Stimulated activated CD8-positive, alpha-beta memory T cell treated with anti-CD3 and anti-CD28 coated beads, Interleukin-12 subunit alpha, Interleukin-12 subunit beta, amount 100 ng/mL, for 4 hours (primary cell): ENCODE data around the gene CXCL14.

Experiments
- DNase-seq: peaks from one replicate; pipeline ENCODE4 v3.0.0-alpha.2; 2020; ENCODE audit warnings: low read depth

CXCL14 gene

GRCh38 chr5:135578685-135579341 lies at the start of gene CXCL14:
Gene CXCL14 (minus strand): TSS chr5:135578991. CDS start chr5:135578778, 213 bp downstream.
- no peak for DNase-seq

DNA sequence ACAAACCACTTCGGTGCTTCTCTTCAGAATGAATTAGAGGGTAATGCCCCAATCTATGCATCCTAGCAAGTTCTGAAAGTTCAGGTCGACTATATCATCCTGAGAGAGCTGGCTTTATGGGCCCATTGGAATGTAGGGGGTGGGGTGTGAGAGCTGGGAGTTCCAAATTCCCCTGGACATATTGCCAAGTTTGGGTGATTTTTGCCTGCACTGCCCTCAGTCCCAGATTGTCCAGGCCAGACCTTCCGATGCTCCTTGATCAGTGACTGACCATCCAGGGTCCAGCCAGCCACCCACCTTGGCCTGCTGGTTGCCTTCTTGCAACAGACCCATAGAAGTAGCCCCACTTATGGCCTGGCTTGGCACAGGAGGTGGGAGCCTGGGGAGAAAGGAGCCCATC lies 47.8 kb upstream of the CXCL14 start:
- no peak for DNase-seq

DNA sequence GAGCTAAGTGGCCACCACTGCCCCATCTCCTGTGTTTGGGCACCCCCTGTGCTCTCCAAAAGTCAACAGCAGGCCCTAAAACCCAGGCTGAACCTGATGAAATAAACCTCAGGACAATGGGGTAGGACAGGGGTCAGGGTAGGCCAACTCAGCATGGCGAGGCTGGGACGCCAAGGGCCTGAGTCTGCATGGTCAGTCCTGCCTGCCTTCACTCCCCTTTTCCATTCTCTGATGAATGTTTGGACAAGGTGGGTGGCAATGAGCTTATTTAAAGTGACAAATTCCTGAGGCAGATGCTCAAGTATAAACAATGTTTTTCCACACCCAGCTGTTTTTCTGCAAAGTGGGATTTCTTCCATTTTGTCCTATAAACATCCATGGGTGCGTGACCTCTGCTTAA lies 47.2 kb upstream of the CXCL14 start:
- DNase-seq, result no peak

DNA sequence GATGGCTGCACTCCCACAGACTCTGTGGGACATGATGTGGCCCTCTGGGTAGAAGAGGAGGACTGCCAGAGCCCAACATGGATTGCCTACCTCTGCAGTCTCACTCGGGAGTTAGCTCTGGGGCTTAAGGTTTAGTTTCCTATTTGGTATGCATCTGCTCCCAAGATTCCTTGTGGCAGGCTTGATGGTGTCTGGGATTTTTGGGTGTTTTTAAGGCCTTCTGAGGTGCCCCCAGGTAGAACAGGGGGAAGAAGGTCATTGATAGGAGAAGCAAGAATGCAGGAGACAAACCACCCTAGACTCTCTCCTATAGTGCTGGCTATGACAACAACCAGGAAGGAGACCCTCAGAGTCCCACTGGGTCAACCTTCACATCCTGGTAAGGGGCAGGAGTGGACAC lies 46.7 kb upstream of the CXCL14 start:
- no peak for DNase-seq

- no peak for DNase-seq
These were observed 46.3 kb upstream of the CXCL14 start for GRCh38 chr5:135625061-135625460.

- DNase-seq, result no peak
These were observed 44.5 kb upstream of the CXCL14 start for GRCh38 chr5:135623186-135623715.

GRCh38 chr5:135615581-135616260 lies 36.9 kb upstream of the CXCL14 start:
- no peak for DNase-seq

DNA sequence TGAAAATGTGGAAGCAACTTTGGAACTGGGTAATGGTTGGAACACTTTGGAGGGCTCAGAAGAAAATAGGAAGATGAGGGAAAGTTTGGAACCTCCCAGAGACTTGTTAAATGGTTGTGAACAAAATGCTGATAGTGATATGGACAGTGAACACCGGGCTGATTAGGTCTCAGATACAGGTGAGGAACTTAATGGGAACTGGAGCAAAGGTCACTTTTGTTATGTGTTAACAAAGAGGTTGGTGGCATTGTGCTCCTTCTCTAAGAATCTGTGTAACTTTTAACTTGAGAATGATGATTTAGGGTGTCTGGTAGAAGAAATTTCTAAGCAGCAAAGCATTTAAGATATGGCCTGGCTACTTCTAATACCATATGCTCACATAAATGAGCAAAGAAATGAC lies 36.4 kb upstream of the CXCL14 start:
- DNase-seq, result no peak

DNA sequence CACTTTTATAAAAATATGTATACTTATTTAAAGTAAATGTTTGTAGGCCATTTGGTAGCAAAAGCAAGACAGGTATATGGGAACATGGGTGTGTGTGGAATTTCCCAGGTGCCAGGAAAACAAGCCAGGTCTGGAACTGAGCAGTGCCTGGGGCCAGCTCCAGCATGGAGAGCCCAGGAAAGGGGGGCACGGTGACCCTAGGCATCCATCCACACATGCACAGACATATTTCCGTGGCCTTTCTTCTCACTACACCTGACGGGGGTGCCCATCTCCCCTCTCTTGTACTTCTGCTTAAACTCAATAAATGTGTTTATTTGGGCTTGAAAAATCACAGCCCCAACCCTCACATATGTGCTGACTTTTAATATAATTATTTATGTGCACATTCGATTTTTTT lies 31.2 kb upstream of the CXCL14 start:
- no peak for DNase-seq

GRCh38 chr5:135608761-135609443 lies 30.1 kb upstream of the CXCL14 start:
- DNase-seq, result no peak

- DNase-seq, result no peak
These were observed 29.6 kb upstream of the CXCL14 start for GRCh38 chr5:135608361-135608760.

GRCh38 chr5:135606431-135606830 lies 27.6 kb upstream of the CXCL14 start:
- DNase-seq, result no peak

DNA sequence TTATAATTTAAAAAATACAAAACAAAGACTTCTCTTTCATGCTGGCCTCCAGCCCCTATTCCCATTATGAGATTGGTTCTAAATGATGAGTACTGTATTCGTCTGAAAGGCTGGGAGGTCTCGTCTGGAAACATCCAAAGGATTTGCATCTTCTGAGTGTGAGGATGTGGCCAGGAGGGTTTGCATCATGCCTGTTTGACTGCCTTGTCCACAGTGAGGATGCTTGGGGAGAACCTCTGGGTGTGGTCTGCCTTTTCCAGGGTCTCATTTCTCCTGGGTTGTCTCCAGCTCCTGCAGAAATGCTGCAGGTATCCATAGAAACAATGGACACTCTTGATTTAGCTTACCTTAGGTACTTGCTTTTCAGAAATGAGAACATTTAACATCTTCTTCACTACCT lies 26.4 kb upstream of the CXCL14 start:
- no peak for DNase-seq

- no peak for DNase-seq
These were observed 25.3 kb upstream of the CXCL14 start for GRCh38 chr5:135604056-135604455.

DNA sequence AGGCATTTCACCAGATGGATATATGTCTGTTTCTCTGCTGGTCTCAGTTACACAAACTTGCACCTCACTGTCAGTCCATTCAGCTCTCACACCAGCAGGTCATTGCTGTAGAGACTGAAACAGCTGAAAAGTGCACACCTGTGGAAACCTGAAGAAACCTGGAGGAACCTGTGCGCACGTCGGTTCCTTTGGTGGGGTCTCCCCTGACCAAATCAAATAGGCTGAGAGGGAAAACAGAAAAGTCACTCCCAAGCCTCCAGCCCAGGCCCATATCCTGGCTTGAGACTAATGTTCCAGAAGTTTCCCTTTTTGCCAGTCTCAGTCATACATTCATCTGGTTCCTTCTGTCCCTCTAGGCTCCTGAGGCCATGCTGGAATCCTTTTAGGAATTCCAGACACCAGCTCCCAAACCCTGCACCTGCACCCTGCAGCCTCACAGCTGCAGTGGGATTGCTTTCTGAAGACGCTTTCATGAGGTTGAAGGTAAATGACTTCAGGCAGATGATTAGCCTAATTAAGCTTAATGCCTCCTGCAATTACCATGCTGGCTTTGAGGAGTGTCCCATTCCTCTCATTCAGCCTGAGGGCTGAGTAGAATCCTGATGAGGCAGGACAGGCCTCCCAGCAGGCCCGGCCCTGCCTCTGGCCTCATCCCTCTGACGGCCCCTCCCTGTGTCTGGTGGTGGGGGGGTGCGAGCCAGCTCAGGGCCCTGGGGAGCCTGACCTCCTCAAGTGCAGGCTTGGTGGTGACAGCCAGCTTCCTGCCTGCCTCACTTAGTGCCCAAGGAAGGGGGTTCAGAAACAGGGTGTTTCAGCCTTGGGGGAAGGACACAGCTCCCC lies 24.3 kb upstream of the CXCL14 start:
- no peak for DNase-seq

GRCh38 chr5:135601466-135601865 lies 22.7 kb upstream of the CXCL14 start:
- no peak for DNase-seq

DNA sequence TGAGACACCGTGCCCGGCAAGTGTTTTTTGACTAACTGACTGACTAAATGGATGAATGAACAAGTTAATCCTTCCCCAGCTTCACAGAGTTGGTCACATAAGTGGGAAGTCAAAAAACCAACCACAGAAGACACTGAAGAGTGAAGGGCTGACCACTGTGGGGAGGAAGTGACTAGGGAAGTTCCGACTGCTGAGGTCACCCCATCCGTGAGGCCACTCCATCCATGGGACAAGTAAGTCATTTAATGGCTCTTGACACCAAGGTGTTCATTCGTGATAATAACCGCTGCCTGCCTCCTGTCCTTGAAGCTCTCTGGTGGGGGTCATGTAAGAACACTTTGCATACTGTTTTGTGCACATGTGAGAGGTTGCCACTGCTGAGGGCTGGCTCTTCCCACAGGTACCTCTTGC lies 22.2 kb upstream of the CXCL14 start:
- DNase-seq, result no peak

DNA sequence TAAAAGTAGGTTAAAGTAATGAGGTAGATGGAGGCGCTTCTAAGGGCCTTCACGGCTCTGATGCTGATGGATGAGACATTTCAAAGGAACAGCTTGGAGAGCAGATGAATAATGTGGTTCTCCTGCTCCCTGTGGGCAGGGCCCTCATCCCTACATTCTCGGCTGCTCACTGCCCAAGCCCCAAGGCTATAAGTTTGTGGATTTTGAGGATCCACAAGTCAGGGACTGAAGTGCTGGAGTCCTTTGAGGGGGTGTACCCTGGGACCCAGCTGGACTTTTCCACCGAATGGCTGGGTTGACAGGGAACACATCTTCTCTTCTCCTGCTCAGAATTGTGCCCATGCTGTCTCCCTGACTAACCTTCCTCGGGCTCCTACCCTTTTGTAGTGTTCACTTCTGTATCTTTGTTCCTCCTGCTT lies 21.4 kb upstream of the CXCL14 start:
- no peak for DNase-seq

DNA sequence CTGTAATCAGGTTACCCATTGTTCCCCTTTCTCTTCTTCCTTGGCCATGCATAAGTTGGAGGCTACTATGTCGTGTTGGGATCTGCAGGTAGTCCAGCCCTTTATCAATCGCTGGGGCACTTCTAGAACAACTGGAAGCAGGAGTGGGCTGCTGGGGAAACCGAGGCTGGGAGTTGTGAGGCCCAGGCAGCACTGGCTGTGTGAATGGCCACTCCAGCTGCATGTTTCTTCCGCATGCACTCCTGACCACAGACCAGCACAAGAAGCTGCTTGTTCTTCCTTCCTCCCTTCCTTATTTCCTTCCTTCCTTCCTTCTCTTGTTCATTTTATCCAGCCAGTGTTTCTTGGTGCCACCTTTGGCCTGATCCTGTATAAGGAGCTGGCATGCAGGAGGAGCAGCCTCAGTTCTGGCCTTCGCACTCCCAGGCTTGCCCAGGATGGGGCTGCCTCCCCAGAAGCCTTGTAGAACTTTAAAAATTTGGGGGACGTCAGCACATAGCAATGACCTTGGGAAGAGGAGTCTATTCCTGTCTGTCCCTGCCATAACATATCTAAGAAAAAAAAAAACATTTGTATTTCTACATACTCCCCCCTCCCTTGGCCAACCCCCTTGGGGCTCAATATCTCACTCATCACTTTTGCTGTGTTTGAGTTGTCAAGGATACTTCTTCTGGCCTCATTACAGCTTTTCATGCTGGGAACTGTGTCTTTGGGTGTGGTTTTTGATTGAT lies 20.8 kb upstream of the CXCL14 start:
- no peak for DNase-seq

- no peak for DNase-seq
These were observed 20.1 kb upstream of the CXCL14 start for GRCh38 chr5:135598691-135599395.

GRCh38 chr5:135596788-135597187 lies 18.0 kb upstream of the CXCL14 start:
- DNase-seq, result no peak
